Adrenal gland (tissue), 12 donors: ENCODE measurements around the gene WNT2B. TPM values are rescaled to one million over a fixed set of nuclear protein-coding genes. Genes with fewer than 3 reads are reported as not detected.

Experiments used
- DNase-seq, 7 donors: peaks; one replicate each; pipeline ENCODE4 v3.0.0-alpha.2; 2019 to 2020
- H3K27ac ChIP-seq, 5 donors: fragments of 200-600 bp; sonication (generic) in 4 of 5; 1 replicate in 3 of 5; 2 replicates in 2 of 5; pipeline versions ENCODE4 v1.5.1 to v1.8.0; 2016 to 2020; ENCODE audit warnings: mild to moderate bottlenecking in 1 of 5
- H3K27me3 ChIP-seq: fragments of 200-600 bp; 2 replicates; pipeline ENCODE4 v1.8.0; 2021
- H3K36me3 ChIP-seq, 2 donors: fragments of 200-600 bp; replicated peaks in 1 of 2; 1 replicate in 1 of 2; 2 replicates in 1 of 2; pipeline versions ENCODE4 v1.5.1 to v1.8.0; 2018 to 2022
- H3K4me1 ChIP-seq, 2 donors: fragments of 200-600 bp; replicated peaks in 1 of 2; 1 replicate in 1 of 2; 2 replicates in 1 of 2; pipeline versions ENCODE4 v1.5.1 to v1.8.0; 2018 to 2021
- H3K4me3 ChIP-seq, 4 donors: fragments of 200-600 bp; sonication (generic) in 3 of 4; one replicate each; pipeline ENCODE4 v1.5.1; 2016 to 2018
- H3K9me3 ChIP-seq, 3 donors: fragments of 200-600 bp; sonication (generic) in 1 of 3; replicated peaks in 1 of 3; 1 replicate in 2 of 3; 2 replicates in 1 of 3; pipeline versions ENCODE4 v1.5.1 to v1.8.0; 2016 to 2021
- CTCF ChIP-seq, 6 experiments: fragments of 450-650 bp in 4 of 6; fragments of 200-600 bp in 2 of 6; sonication (generic) in 1 of 6; IDR thresholded peaks; 1 replicate in 5 of 6; 2 replicates in 1 of 6; pipeline versions ENCODE4 v1.5.1 to v1.8.0; 2016 to 2021; ENCODE audit warnings: antibody characterized with exemption in 6 of 6, mild to moderate bottlenecking in 2 of 6, moderate library complexity in 1 of 6
- POLR2A ChIP-seq, 2 donors: fragments of 450-650 bp; IDR thresholded peaks; one replicate each; pipeline ENCODE4 v1.6.1; 2017; ENCODE audit warnings: antibody characterized with exemption in 2 of 2, mild to moderate bottlenecking in 2 of 2, moderate library complexity in 1 of 2
- WGBS, 4 donors: extraction: QIAGEN DNeasy Blood & Tissue Kit in 2 of 4; methylation state at CpG; one replicate each; pipeline versions ENCODE4 v1.1.5 to v1.1.7; 2013 to 2017; 5-methylcytosine and 5-hydroxymethylcytosine counted together
- intact Hi-C, 2 donors: fragments of 100-400 bp; cut with DNase I; formaldehyde crosslinking; loops; one replicate each; pipeline versions ENCODE4 v1.14.1 to v1.15.0; 2022 to 2023
- polyA plus RNA-seq, 3 donors: library from polyadenylated mRNA; stranded (reverse); fragments of 200-250 nt in 2 of 3; fragments of 350-450 nt in 1 of 3; fragmentation: Illumina TruSeq in 1 of 3; extraction: RNeasy Lipid Tissue Mini Kit (QIAGEN cat#74804) in 1 of 3; gene quantifications; one replicate each; pipeline ENCODE4 v1.2.3, GENCODE V29; 2013 to 2014
- total RNA-seq, 9 donors: library from RNA; depleted of rRNA in 4 of 9; stranded (reverse); fragments of >200 nt in 4 of 9; fragments of 120-200 nt in 1 of 9; fragmentation: NEBNext Ultra II Directional in 1 of 9; extraction: Animal tissue kit (Norgen Biotek cat#: 25700) in 1 of 9; gene quantifications; one replicate each; pipeline versions ENCODE4 v1.1.0 to v1.2.4, GENCODE V29; 2013 to 2023
- donor health status: healthy with polysubstance abuse.
- donor health status: Bipolar disorder and iron deficiency.
- donor health status: DM: yes; HTN: yes; CAD: no.
- donor health status: DM: no; HTN: no; CAD: no.
- donor health status: DM: no; HTN: no; CAD: no.
- donor health status: DM: yes; HTN: yes; CAD: no.

WNT2B gene
- total and polyA plus RNA-seq, 12 donors = 0.63 to 8.1 (median 1.9) TPM

GRCh38 chr1:112515311-112516009, 6.7 kb downstream of the WNT2B start:
- WGBS, 4 donors = 86 to 91% (median 89%) methylated on average over 2 of the region's 2 CpGs
- Histone ChIP-seq H3K9me3 (no peaks in the 10 kb centered on the region), H3K4me3 (no peak overlapping the region), H3K27ac (no peak overlapping the region), H3K36me3 (no peaks in the 10 kb centered on the region), H3K27me3 (no peaks in the 10 kb centered on the region), H3K4me1 (no peaks in the 10 kb centered on the region)
- TF ChIP-seq POLR2A (IDR thresholded peaks at IDR 0.05) (no peak), CTCF (IDR thresholded peaks at IDR 0.05) (no peak)
- intact Hi-C loops = no loop called here
- peak in 4 of 7 donors; percentile 42 to 62 (median 52) for DNase-seq

- Histone ChIP-seq H3K4me1 (no peaks in the 10 kb centered on the region), H3K4me3 (no peak overlapping the region), H3K36me3 (no peaks in the 10 kb centered on the region), H3K27me3 (no peaks in the 10 kb centered on the region), H3K27ac (no peak overlapping the region), H3K9me3 (no peaks in the 10 kb centered on the region)
- no peak for DNase-seq
- intact Hi-C loops = no loop called here
- TF ChIP-seq POLR2A (IDR thresholded peaks at IDR 0.05) (no peak), CTCF (IDR thresholded peaks at IDR 0.05) (no peak)
- WGBS, 4 donors = 93 to 97% (median 94%) methylated on average over 9 to 14 of the region's 14 CpGs
These were observed 7.4 kb downstream of the WNT2B start for GRCh38 chr1:112516141-112516540.

GRCh38 chr1:112517231-112517630, 8.5 kb downstream of the WNT2B start:
- Histone ChIP-seq H3K36me3 (no peaks in the 10 kb centered on the region), H3K27ac (no peak overlapping the region), H3K4me1 (no peaks in the 10 kb centered on the region), H3K9me3 (no peaks in the 10 kb centered on the region), H3K4me3 (no peak overlapping the region), H3K27me3 (no peaks in the 10 kb centered on the region)
- 95 to 100% (median 97%) methylated on average over 9 of the region's 9 CpGs for WGBS, 4 donors
- TF ChIP-seq POLR2A (IDR thresholded peaks at IDR 0.05) = no peak
- TF ChIP-seq CTCF (IDR thresholded peaks at IDR 0.05) = no peak
- DNase-seq = no peak
- intact Hi-C loops = no loop called here

- 73 to 79% (median 77%) methylated on average over 2 of the region's 2 CpGs for WGBS, 4 donors
- Histone ChIP-seq H3K27ac (no peak overlapping the region), H3K9me3 (no peaks in the 10 kb centered on the region), H3K36me3 (no peaks in the 10 kb centered on the region), H3K4me3 (no peak overlapping the region), H3K27me3 (no peaks in the 10 kb centered on the region), H3K4me1 (no peaks in the 10 kb centered on the region)
- intact Hi-C loops = no loop called here
- no peak for DNase-seq
- no peak for TF ChIP-seq CTCF (IDR thresholded peaks at IDR 0.05)
These were observed 8.9 kb downstream of the WNT2B start for GRCh38 chr1:112517646-112518045.
